Transverse colon (tissue), 4 donors: Measurements from ENCODE around the gene CCDC63. TPM values are rescaled to one million over a fixed set of nuclear protein-coding genes. Genes with fewer than 3 reads are reported as not detected.

Source experiments
- DNase-seq: peaks from one replicate; pipeline ENCODE4 v3.0.0-alpha.2; 2019
- H3K27ac ChIP-seq, 4 donors: fragments of 200-600 bp; sonication (generic); 2 replicates each; pipeline ENCODE4 v1.5.1; 2016 to 2018; ENCODE audit warnings: inconsistent platforms in 4 of 4
- H3K27me3 ChIP-seq: fragments of 200-600 bp; sonication (generic); 2 replicates; pipeline ENCODE4 v1.5.1; 2017; ENCODE audit warnings: inconsistent platforms
- H3K36me3 ChIP-seq, 4 donors: fragments of 200-600 bp; sonication (generic); 2 replicates each; pipeline ENCODE4 v1.5.1; 2017 to 2019; ENCODE audit warnings: inconsistent platforms in 4 of 4
- H3K4me1 ChIP-seq, 4 donors: fragments of 200-600 bp; sonication (generic); 2 replicates each; pipeline ENCODE4 v1.5.1; 2017 to 2020; ENCODE audit warnings: inconsistent platforms in 4 of 4
- H3K4me3 ChIP-seq, 4 donors: fragments of 200-600 bp; sonication (generic); 1 replicate in 1 of 4; 2 replicates in 3 of 4; pipeline versions ENCODE4 v1.5.1 to v1.6.1; 2017 to 2019; ENCODE audit warnings: inconsistent platforms in 4 of 4
- H3K9me3 ChIP-seq, 2 donors: fragments of 200-600 bp; sonication (generic); 2 replicates each; pipeline ENCODE4 v1.5.1; 2017 to 2019; ENCODE audit warnings: inconsistent platforms in 2 of 2
- EP300 ChIP-seq: sonication (generic); formaldehyde crosslinking; IDR thresholded peaks from one replicate; pipeline ENCODE4 v1.6.1; 2017; ENCODE audit warnings: antibody characterized with exemption, low read depth
- POLR2A ChIP-seq: fragments of 450-650 bp; IDR thresholded peaks from one replicate; pipeline ENCODE4 v1.6.1; 2016; ENCODE audit warnings: antibody characterized with exemption, mild to moderate bottlenecking, moderate library complexity
- POLR2AphosphoS5 ChIP-seq, 3 donors: sonication (generic); formaldehyde crosslinking; IDR thresholded peaks; one replicate each; pipeline ENCODE4 v1.6.1; 2016; ENCODE audit warnings: antibody characterized with exemption in 3 of 3
- WGBS, 2 donors: methylation state at CpG; one replicate each; pipeline ENCODE4 v1.1.5; 2018; ENCODE audit warnings: low coverage in 1 of 2; 5-methylcytosine and 5-hydroxymethylcytosine counted together
- in situ Hi-C, 4 donors: fragments of 200-750 bp; cut with MboI; loops; one replicate each; pipeline versions ENCODE4 v1.15.0 to v1.15.1; 2017; ENCODE audit warnings: low sequenced_read_pairs in 3 of 4, low pct_ligation_motif_present in 1 of 4, low pct_unique_long_range_greater_than_20kb in 1 of 4
- intact Hi-C: fragments of 100-400 bp; cut with DNase I; formaldehyde crosslinking; loops from one replicate; pipeline ENCODE4 v1.15.1; 2023; ENCODE audit warnings: low total_unique reads
- total RNA-seq, 4 donors: library from RNA; depleted of rRNA; stranded (reverse); fragments of >200 nt; gene quantifications; one replicate each; pipeline ENCODE4 v1.1.0, GENCODE V29; 2016
- TF ChIP-seq, protein P1 (sequence below), 5 experiments: fragments of 200-600 bp in 3 of 5; fragments of 450-650 bp in 2 of 5; sonication (generic) in 3 of 5; IDR thresholded peaks; 1 replicate in 2 of 5; 2 replicates in 3 of 5; pipeline ENCODE4 v1.5.1; 2016 to 2017; ENCODE audit warnings: antibody characterized with exemption in 5 of 5, inconsistent platforms in 3 of 5, mild to moderate bottlenecking in 2 of 5, moderate library complexity in 1 of 5

The CCDC63 gene
- total RNA-seq, 4 donors from 2014 or later = not detected

DNA sequence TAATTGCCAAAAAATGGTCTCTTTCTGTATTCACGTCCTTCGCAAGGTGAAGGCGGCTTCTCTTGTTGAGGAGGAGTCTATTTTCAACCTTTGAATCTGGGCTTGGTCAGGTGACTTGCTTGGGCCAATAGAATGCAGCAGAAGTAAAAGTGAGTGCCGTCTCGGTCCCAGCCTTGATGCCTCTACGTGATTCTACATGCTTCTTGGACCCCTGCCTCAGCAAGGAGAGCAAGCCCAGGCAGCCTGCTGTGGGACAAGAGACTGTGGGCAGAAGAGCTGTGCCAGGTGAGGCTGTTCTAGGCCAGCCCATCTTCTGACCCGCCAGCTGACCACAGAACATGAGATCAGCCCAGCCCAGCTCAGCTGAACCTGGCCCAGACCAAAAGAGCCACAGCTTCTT lies 39.1 kb upstream of the CCDC63 start:
- H3K4me3 ChIP-seq = no peak overlapping the region
- in situ Hi-C loops (no loop called here), intact Hi-C loops (no loop called here)
- no peaks in the 10 kb centered on the region for H3K27me3 ChIP-seq
- H3K36me3 ChIP-seq = no peaks in the 10 kb centered on the region
- no peak for DNase-seq
- 85 to 90% methylated on average over 2 to 7 of the region's 7 CpGs for WGBS, 2 donors
- TF ChIP-seq EP300 (no peak), POLR2A (no peak), POLR2AphosphoS5 (IDR thresholded peaks at IDR 0.05) (no peak)
- TF ChIP-seq, protein P1, sequence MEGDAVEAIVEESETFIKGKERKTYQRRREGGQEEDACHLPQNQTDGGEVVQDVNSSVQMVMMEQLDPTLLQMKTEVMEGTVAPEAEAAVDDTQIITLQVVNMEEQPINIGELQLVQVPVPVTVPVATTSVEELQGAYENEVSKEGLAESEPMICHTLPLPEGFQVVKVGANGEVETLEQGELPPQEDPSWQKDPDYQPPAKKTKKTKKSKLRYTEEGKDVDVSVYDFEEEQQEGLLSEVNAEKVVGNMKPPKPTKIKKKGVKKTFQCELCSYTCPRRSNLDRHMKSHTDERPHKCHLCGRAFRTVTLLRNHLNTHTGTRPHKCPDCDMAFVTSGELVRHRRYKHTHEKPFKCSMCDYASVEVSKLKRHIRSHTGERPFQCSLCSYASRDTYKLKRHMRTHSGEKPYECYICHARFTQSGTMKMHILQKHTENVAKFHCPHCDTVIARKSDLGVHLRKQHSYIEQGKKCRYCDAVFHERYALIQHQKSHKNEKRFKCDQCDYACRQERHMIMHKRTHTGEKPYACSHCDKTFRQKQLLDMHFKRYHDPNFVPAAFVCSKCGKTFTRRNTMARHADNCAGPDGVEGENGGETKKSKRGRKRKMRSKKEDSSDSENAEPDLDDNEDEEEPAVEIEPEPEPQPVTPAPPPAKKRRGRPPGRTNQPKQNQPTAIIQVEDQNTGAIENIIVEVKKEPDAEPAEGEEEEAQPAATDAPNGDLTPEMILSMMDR (IDR thresholded peaks at IDR 0.05) = no peak
- no peak overlapping the region for H3K27ac ChIP-seq
- H3K4me1 ChIP-seq = peaks cover 0 to 14% (median 7%) of the 10 kb centered on the region in 4 donors
- H3K9me3 ChIP-seq = peaks cover 0 to 8% of the 10 kb centered on the region in 2 donors

DNA sequence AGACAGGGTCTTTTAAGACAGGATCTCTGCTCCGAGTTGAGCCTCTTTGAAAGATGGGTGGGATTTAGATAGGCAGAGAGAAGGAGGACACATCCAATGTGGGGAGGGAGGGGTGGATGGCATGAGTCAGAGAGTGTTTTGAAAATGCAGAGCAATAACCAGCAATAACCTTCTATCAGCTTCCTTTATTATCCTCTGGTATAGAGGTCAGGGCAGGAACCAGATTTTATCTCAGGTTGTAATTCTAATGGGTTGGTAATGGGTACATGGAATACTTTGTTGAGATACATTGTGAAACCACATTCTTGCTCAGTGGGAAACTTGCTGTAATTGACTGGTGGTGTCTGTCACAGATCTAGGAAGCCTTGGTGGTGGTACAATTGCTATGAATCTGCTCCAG lies 37.6 kb upstream of the CCDC63 start:
- 17 to 59% methylated on average over 1 of the region's 1 CpG for WGBS, 2 donors
- intact Hi-C loops (no loop called here), in situ Hi-C loops (no loop called here)
- Histone ChIP-seq H3K9me3 (peaks cover 0 to 6% of the 10 kb centered on the region in 2 donors), H3K27ac (peak overlapping the region; percentile 33 to 37 (median 36)), H3K4me3 (no peak overlapping the region), H3K4me1 (peaks cover 0 to 14% (median 7%) of the 10 kb centered on the region in 4 donors), H3K27me3 (no peaks in the 10 kb centered on the region), H3K36me3 (no peaks in the 10 kb centered on the region)
- TF ChIP-seq POLR2AphosphoS5 (IDR thresholded peaks at IDR 0.05) (peak in 2 of 3 donors; percentile 8 to 18), EP300 (no peak)
- DNase-seq = peak; percentile 38

DNA sequence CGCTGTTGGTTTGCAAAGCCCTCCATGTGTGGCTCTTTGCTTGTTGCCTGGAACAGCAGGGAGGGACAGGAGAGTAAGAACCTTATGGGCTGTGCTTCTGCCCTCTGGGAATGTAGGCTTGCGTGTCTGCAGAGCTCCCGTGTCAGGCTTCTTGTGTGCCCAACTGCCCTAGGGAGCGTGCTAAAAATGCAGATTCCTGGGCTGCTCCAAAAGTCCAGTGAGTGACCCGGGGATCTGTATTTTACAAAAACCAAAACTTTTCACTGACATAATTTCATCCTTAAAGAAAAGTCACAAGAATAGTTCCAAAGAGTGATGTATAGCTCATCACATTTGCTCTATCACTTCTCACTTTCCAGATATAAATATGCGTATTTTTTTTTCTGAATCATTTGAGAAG lies 34.8 kb upstream of the CCDC63 start:
- Histone ChIP-seq H3K9me3 (no peaks in the 10 kb centered on the region), H3K27me3 (no peaks in the 10 kb centered on the region), H3K4me1 (peaks cover 0 to 14% (median 7%) of the 10 kb centered on the region in 4 donors), H3K4me3 (no peak overlapping the region), H3K36me3 (no peaks in the 10 kb centered on the region), H3K27ac (no peak overlapping the region)
- DNase-seq = no peak
- intact Hi-C loops = no loop called here
- TF ChIP-seq, protein P1 (IDR thresholded peaks at IDR 0.05) = no peak
- TF ChIP-seq EP300 (no peak), POLR2AphosphoS5 (IDR thresholded peaks at IDR 0.05) (no peak), POLR2A (no peak)
- 86 to 97% methylated on average over 3 to 6 of the region's 6 CpGs for WGBS, 2 donors
- in situ Hi-C loops = no loop called here

DNA sequence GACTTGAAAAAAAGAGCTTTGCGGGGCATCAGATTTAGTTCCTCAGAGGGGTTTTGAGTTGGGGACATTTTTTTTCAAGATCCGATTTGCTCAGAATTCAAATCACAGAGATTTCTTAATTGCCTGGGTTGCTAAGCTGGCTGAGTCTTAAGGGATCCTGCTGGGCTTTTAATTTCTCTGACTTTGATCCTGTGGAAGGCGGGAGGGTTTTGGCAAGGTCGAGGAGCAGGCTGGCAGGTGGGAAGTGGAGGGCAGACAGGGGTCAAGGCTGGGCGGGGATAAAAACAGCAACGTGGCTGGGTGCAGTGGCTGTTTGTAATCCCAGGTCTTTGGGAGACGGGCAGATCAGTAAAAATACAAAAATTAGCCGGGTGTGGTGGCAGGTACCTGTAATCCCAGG lies 33.5 kb upstream of the CCDC63 start:
- WGBS, 2 donors = 18 to 33% methylated on average over 6 to 8 of the region's 8 CpGs
- DNase-seq = no peak
- H3K27me3 ChIP-seq = no peaks in the 10 kb centered on the region
- H3K4me1 ChIP-seq = peaks cover 0 to 15% (median 7%) of the 10 kb centered on the region in 4 donors
- H3K4me3 ChIP-seq = no peak overlapping the region
- in situ Hi-C loops = no loop called here
- TF ChIP-seq POLR2A (no peak), POLR2AphosphoS5 (IDR thresholded peaks at IDR 0.05) (no peak), EP300 (no peak)
- TF ChIP-seq, protein P1 (IDR thresholded peaks at IDR 0.05) = no peak
- no peaks in the 10 kb centered on the region for H3K9me3 ChIP-seq
- H3K27ac ChIP-seq = no peak overlapping the region
- no peaks in the 10 kb centered on the region for H3K36me3 ChIP-seq
- intact Hi-C loops = no loop called here

DNA sequence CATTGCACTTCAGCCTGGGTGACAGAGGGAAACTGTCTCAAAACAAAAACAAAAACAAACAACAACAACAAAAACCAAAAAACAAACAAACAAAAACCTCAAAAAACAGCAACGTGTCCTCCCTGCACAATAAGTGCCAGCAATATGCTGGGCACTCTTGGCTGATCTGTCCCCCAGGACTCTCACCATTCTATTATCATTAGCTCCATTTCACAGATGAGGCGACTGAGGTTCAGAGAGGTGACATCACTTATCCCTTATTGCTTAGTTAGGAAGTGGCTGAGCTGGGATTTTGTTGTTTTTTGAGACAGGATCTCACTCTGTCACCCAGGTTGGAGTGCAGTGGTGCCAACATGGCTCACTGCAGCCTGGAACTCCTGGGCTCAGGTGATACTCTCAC lies 33.0 kb upstream of the CCDC63 start:
- in situ Hi-C loops (no loop called here), intact Hi-C loops (no loop called here)
- DNase-seq = no peak
- no peaks in the 10 kb centered on the region for H3K36me3 ChIP-seq
- no peak for TF ChIP-seq EP300
- TF ChIP-seq POLR2AphosphoS5 (IDR thresholded peaks at IDR 0.05) = no peak
- TF ChIP-seq, protein P1 (IDR thresholded peaks at IDR 0.05) = no peak
- TF ChIP-seq POLR2A = no peak
- no peak overlapping the region for H3K27ac ChIP-seq
- WGBS, 2 donors = 25 to 69% methylated on average over 1 to 2 of the region's 2 CpGs
- no peaks in the 10 kb centered on the region for H3K27me3 ChIP-seq
- no peak overlapping the region for H3K4me3 ChIP-seq
- no peaks in the 10 kb centered on the region for H3K9me3 ChIP-seq
- H3K4me1 ChIP-seq = peaks cover 0 to 18% (median 8%) of the 10 kb centered on the region in 4 donors
